ENCODE measurements around the gene OTOA. TPM values are rescaled to one million over a fixed set of nuclear protein-coding genes. Genes with fewer than 3 reads are reported as not detected.
"Not testable (repeated sequence)": the region's sequence is repeated elsewhere in the genome, so short reads cannot be mapped to it uniquely, and the experiment has no call there.

OTOA gene
- total and polyA plus RNA-seq, 9 donors: 0.04 to 0.47 (median 0.15) TPM; not detected in 4

DNA sequence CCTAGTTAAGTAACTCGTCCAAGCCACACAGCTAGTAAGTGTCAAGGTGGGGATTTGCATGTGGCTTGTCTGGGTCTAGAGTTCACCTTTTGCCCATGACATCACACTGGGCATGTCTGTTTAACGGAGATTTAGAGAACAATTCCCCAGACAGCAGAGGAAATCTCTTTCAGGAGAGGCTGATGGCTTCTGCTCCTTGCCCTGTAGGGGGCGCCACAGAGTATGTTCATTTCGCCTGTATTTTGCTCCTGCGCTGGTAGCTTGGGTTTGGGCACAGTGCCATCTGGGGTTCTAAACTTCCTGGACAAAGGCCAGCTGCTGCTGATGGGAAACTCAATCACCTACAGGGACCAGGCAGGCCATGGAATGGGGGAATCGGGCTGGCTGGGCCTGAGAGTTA is 20.4 kb downstream of the OTOA start:
- H3K27me3 ChIP-seq: no peaks in the 10 kb centered on the region
- TF ChIP-seq POLR2A (IDR thresholded peaks at IDR 0.05): no peak
- TF ChIP-seq EP300 (IDR thresholded peaks at IDR 0.05): no peak
- TF ChIP-seq, protein P1, sequence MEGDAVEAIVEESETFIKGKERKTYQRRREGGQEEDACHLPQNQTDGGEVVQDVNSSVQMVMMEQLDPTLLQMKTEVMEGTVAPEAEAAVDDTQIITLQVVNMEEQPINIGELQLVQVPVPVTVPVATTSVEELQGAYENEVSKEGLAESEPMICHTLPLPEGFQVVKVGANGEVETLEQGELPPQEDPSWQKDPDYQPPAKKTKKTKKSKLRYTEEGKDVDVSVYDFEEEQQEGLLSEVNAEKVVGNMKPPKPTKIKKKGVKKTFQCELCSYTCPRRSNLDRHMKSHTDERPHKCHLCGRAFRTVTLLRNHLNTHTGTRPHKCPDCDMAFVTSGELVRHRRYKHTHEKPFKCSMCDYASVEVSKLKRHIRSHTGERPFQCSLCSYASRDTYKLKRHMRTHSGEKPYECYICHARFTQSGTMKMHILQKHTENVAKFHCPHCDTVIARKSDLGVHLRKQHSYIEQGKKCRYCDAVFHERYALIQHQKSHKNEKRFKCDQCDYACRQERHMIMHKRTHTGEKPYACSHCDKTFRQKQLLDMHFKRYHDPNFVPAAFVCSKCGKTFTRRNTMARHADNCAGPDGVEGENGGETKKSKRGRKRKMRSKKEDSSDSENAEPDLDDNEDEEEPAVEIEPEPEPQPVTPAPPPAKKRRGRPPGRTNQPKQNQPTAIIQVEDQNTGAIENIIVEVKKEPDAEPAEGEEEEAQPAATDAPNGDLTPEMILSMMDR (IDR thresholded peaks at IDR 0.05): no peak
- no peak overlapping the region for H3K27ac ChIP-seq
- no peaks in the 10 kb centered on the region for H3K36me3 ChIP-seq
- intact Hi-C loops (cut with DNase I): no loop called here
- DNase-seq: no peak
- H3K4me1 ChIP-seq (ENCODE audit: insufficient read depth): no peaks in the 10 kb centered on the region
- no peaks in the 10 kb centered on the region for H3K9me3 ChIP-seq
- 27 to 28% (median 28%) methylated on average over 6 of the region's 6 CpGs for WGBS, 3 donors
- no peak overlapping the region for H3K4me3 ChIP-seq

DNA sequence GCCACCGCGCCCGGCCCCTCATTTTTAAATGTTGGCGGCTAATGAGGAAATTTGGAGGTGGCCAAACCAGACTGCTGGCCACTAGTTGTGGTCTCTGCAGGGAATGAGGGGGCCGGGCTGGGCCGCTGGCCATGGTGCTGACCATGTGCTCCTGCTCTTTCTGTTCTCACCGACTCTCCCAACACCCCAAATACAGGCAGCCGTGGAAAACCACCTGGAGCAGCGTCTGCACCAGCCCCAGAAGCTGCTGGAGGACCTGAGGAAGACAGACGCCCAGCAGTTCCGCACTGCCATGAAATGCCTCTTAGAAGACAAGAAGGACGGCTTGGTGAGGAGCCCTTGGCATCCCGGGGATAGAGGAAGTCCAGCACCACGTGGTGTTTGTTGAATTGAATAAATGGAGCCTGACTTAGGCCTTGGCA is 21.3 kb downstream of the OTOA start:
- Histone ChIP-seq H3K4me1 (ENCODE audit: insufficient read depth) (no peaks in the 10 kb centered on the region), H3K36me3 (no peaks in the 10 kb centered on the region), H3K4me3 (no peak overlapping the region), H3K27me3 (no peaks in the 10 kb centered on the region), H3K27ac (no peak overlapping the region), H3K9me3 (no peaks in the 10 kb centered on the region)
- TF ChIP-seq EP300 (IDR thresholded peaks at IDR 0.05): no peak
- no peak for TF ChIP-seq POLR2A (IDR thresholded peaks at IDR 0.05)
- TF ChIP-seq, protein P1 (IDR thresholded peaks at IDR 0.05): no peak
- WGBS, 3 donors: 34 to 45% (median 37%) methylated on average over 13 to 14 of the region's 14 CpGs
- DNase-seq: no peak
- intact Hi-C loops (cut with DNase I): no loop called here

DNA sequence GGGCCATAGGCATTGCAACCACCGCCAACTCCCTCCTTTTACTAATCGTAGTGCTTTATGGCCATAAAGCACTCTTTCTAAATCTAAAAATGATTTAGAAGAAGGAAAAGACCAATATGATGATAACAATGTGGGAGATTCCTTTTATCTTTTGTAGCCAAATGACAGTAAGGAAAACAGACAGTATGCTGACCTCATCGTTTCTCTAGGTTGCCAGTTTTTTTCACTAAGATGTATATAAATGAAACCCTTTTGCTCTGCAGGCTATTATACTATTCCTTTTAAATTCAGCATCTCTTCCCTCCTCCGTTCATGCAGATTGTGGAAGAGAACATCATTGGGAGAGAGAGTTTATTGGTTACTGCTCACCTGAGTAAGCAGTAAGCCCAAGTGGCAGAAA is 25.3 kb downstream of the OTOA start:
- intact Hi-C loops (cut with DNase I): no loop called here
- TF ChIP-seq POLR2A (IDR thresholded peaks at IDR 0.05) (no peak), EP300 (IDR thresholded peaks at IDR 0.05) (no peak)
- TF ChIP-seq, protein P1 (IDR thresholded peaks at IDR 0.05): no peak
- Histone ChIP-seq H3K9me3 (no peaks in the 10 kb centered on the region), H3K4me1 (ENCODE audit: insufficient read depth) (no peaks in the 10 kb centered on the region), H3K36me3 (no peaks in the 10 kb centered on the region), H3K27ac (no peak overlapping the region), H3K4me3 (no peak overlapping the region), H3K27me3 (no peaks in the 10 kb centered on the region)
- 50 to 57% (median 53%) methylated on average over 4 of the region's 4 CpGs for WGBS, 3 donors
- DNase-seq: no peak

DNA sequence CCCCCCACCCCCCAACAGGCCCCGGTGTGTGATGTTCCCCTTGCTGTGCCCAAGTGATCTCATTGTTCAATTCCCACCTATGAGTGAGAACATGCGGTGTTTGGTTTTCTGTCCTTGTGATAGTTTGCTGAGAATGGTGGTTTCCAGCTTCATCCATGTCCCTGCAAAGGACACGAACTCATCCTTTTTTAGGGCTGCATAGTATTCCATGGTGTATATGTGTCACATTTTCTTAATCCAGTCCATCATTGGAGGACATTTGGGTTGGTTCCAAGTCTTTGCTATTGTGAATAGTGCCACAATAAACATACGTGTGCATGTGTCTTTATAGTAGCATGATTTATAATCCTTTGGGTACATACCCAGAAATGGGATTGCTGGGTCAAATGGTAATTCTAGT is 27.2 kb downstream of the OTOA start:
- intact Hi-C loops (cut with DNase I); DNase-seq; H3K27me3 ChIP-seq; H3K36me3 ChIP-seq; H3K4me3 ChIP-seq; H3K27ac ChIP-seq; H3K9me3 ChIP-seq; H3K4me1 ChIP-seq (ENCODE audit: insufficient read depth): not testable (repeated sequence)
- WGBS, 3 donors: 74 to 76% (median 75%) methylated on average over 4 of the region's 4 CpGs

DNA sequence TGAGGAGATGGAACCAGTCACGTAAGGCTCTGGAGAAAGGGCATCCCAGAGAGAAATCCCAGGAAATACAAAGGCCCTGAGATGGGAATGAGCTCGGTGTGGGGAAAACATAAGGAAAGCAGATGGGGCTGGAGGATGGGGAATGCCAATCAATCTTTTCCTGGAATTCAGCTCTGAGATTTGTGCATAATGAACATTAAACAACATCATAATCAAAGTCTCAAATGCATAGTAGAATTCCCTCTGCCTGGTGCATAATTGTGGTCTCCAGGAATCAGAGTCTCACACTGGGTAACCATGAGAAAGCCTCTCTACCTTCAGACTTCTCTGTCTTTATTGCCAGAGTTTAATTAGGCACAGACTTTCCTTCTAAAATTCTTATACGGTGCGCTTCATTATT is 30.8 kb downstream of the OTOA start:
- Histone ChIP-seq H3K27ac (no peak overlapping the region), H3K36me3 (no peaks in the 10 kb centered on the region), H3K4me1 (ENCODE audit: insufficient read depth) (no peaks in the 10 kb centered on the region), H3K27me3 (no peaks in the 10 kb centered on the region), H3K4me3 (no peak overlapping the region), H3K9me3 (no peaks in the 10 kb centered on the region)
- no peak for DNase-seq
- WGBS, 3 donors: 70 to 79% (median 79%) methylated on average over 4 of the region's 4 CpGs
- TF ChIP-seq, protein P1 (IDR thresholded peaks at IDR 0.05): no peak
- no peak for TF ChIP-seq POLR2A (IDR thresholded peaks at IDR 0.05)
- TF ChIP-seq EP300 (IDR thresholded peaks at IDR 0.05): no peak
- intact Hi-C loops (cut with DNase I): no loop called here

All from ovary (tissue), 9 donors.